Measurements from ENCODE around the gene PYROXD2. TPM values are rescaled to one million over a fixed set of nuclear protein-coding genes. Genes with fewer than 3 reads are reported as not detected.

Gene PYROXD2
- total RNA-seq, 1 donor from 2014 or later: 15.8 TPM

GRCh38 chr10:98458809-98459784 is 44.1 kb upstream of the PYROXD2 start:
- no peak for DNase-seq (ENCODE audit: low spot score, unreplicated experiment)
- Mint-ChIP-seq H3K36me3 (ENCODE audit: insufficient read depth) (no peaks in the 10 kb centered on the region), H3K27ac (no peak overlapping the region), H3K4me1 (ENCODE audit: low read depth) (peaks cover 9% of the 10 kb centered on the region), H3K9me3 (ENCODE audit: low read depth) (no peaks in the 10 kb centered on the region), H3K27me3 (peaks cover 32% of the 10 kb centered on the region), H3K4me3 (ENCODE audit: low read depth) (no peak overlapping the region)
- no peak for TF ChIP-seq CTCF (IDR thresholded peaks at IDR 0.05; ENCODE audit: unreplicated experiment)

GRCh38 chr10:98457721-98458120 is 42.7 kb upstream of the PYROXD2 start:
- H3K9me3 Mint-ChIP-seq (ENCODE audit: low read depth): no peaks in the 10 kb centered on the region
- no peak for DNase-seq (ENCODE audit: low spot score, unreplicated experiment)
- H3K4me1 Mint-ChIP-seq (ENCODE audit: low read depth): peaks cover 9% of the 10 kb centered on the region
- no peaks in the 10 kb centered on the region for H3K36me3 Mint-ChIP-seq (ENCODE audit: insufficient read depth)
- H3K27ac Mint-ChIP-seq: no peak overlapping the region
- H3K27me3 Mint-ChIP-seq: peaks cover 26% of the 10 kb centered on the region
- H3K4me3 Mint-ChIP-seq (ENCODE audit: low read depth): no peak overlapping the region
- TF ChIP-seq CTCF (IDR thresholded peaks at IDR 0.05; ENCODE audit: unreplicated experiment): no peak

GRCh38 chr10:98456686-98457482 is 41.9 kb upstream of the PYROXD2 start:
- no peak for DNase-seq (ENCODE audit: low spot score, unreplicated experiment)

GRCh38 chr10:98456043-98456570 is 41.1 kb upstream of the PYROXD2 start:
- H3K4me3 Mint-ChIP-seq (ENCODE audit: low read depth): no peak overlapping the region
- H3K9me3 Mint-ChIP-seq (ENCODE audit: low read depth): no peaks in the 10 kb centered on the region
- H3K27ac Mint-ChIP-seq: no peak overlapping the region
- H3K27me3 Mint-ChIP-seq: peaks cover 23% of the 10 kb centered on the region
- TF ChIP-seq CTCF (IDR thresholded peaks at IDR 0.05; ENCODE audit: unreplicated experiment): no peak
- H3K4me1 Mint-ChIP-seq (ENCODE audit: low read depth): peaks cover 6% of the 10 kb centered on the region
- H3K36me3 Mint-ChIP-seq (ENCODE audit: insufficient read depth): no peaks in the 10 kb centered on the region
- no peak for DNase-seq (ENCODE audit: low spot score, unreplicated experiment)

More at GRCh38 chr10:98456686-98457482, 41.9 kb upstream of the PYROXD2 start:
- Mint-ChIP-seq H3K4me1 (ENCODE audit: low read depth) (peaks cover 9% of the 10 kb centered on the region), H3K4me3 (ENCODE audit: low read depth) (no peak overlapping the region), H3K27ac (no peak overlapping the region), H3K9me3 (ENCODE audit: low read depth) (no peaks in the 10 kb centered on the region), H3K36me3 (ENCODE audit: insufficient read depth) (no peaks in the 10 kb centered on the region), H3K27me3 (peaks cover 23% of the 10 kb centered on the region)
- no peak for TF ChIP-seq CTCF (IDR thresholded peaks at IDR 0.05; ENCODE audit: unreplicated experiment)

- H3K4me3 Mint-ChIP-seq (ENCODE audit: low read depth): no peak overlapping the region
- no peak overlapping the region for H3K27ac Mint-ChIP-seq
- H3K4me1 Mint-ChIP-seq (ENCODE audit: low read depth): peaks cover 9% of the 10 kb centered on the region
- H3K36me3 Mint-ChIP-seq (ENCODE audit: insufficient read depth): no peaks in the 10 kb centered on the region
- DNase-seq (ENCODE audit: low spot score, unreplicated experiment): no peak
- no peak for TF ChIP-seq CTCF (IDR thresholded peaks at IDR 0.05; ENCODE audit: unreplicated experiment)
- peaks cover 18% of the 10 kb centered on the region for H3K27me3 Mint-ChIP-seq
- no peaks in the 10 kb centered on the region for H3K9me3 Mint-ChIP-seq (ENCODE audit: low read depth)
Measured at GRCh38 chr10:98453729-98454128, 38.7 kb upstream of the PYROXD2 start.

Measured in progenitor cell of endocrine pancreas (in vitro differentiated cells).